Measurements from ENCODE around the gene DOCK2.
"Not testable (repeated sequence)": the region's sequence is repeated elsewhere in the genome, so short reads cannot be mapped to it uniquely, and the experiment has no call there.

The DOCK2 gene

DNA sequence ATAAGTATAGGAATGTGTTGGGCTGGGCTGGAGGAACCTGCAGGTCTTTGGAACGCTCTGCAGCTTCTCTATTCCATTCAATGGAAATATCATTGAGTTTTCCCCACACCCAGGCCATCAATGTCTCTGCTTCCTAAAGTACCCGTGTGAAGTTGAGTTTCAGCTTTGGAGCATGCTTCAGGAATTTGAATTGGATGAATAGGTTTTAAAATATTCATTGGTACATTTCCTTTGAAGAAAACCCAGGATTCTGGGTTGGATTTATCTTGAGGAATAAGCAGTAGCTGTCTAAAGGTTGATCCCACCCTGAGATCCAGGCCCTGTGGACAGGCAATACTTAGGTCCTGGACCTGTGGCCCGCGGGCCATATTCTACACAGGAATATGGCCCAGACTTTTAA lies 306.0 kb downstream of the DOCK2 start:
- DNase-seq (ENCODE audit: low read depth in 3 of 3), result no peak

- DNase-seq (ENCODE audit: low read depth in 3 of 3), result no peak
Observed at GRCh38 chr5:169944115-169944514, 307.0 kb downstream of the DOCK2 start.

DNA sequence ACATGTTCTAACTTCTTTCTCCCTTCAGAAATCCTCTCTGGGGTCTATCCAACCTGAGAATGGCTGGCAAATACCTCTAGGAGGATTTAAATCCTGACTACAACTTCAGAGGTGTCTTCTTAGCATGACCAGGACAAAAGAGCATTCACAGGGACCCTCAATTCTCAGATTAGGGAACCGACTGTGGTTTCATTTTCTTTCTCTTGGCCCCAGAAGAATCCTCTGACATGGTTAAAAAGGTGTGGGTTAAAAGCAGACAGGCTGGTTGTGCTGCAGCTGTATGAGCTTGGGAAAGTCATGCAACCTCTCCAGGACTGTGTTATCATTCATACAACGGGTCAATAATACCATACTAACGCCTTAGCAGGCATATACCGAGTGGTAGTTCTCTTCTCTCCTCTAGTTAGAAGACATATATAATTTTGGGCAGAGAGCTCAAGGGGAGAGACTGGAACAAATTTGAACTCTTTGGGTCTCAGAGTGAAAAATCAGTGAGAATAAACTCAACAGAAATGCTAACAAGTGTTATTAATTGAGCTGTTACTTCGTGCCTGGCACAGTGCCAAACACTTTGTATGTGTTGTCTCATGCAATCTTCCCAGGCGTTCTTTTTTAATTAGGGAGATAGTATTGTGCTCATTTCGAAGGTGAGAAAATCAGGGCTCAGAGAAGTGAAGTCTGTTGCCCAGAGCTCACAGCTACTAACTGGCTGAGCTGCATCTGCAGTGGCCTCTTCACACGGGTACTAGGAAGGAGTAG lies 308.0 kb downstream of the DOCK2 start:
- no peak for DNase-seq (ENCODE audit: low read depth in 3 of 3)

GRCh38 chr5:169945831-169946261 lies 308.8 kb downstream of the DOCK2 start:
- DNase-seq (ENCODE audit: low read depth in 3 of 3), result no peak

DNA sequence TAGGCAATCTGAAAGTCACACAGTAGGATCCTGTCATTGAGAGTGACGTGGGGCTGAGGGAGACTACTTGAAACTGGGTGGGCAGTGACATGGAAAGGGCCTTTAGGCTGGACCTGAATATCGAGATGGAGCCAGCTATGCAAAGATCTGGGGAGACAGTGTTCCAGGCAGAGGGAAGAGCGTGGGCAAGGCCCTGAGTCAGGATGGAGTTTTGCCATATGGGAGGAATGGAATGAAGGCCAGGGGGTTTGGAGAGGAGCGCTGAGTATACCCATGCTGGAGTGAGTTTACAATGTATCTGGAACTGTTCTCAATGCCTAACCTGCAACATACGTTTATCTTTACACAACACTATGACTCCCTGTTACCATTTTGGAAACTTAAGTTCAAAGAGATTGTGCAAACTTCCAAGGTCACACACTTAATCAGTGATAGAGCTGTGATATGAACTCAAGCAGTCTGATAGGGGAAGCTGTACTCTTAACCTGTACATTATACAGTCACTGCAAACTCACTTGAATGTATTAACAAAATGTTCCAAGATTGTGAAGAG lies 309.7 kb downstream of the DOCK2 start:
- DNase-seq (ENCODE audit: low read depth in 3 of 3), result no peak

GRCh38 chr5:169950333-169950732 lies 313.3 kb downstream of the DOCK2 start:
- no peak for DNase-seq (ENCODE audit: low read depth in 3 of 3)

- DNase-seq (ENCODE audit: low read depth in 3 of 3), result not testable (repeated sequence)
Observed at GRCh38 chr5:169953196-169953595, 316.1 kb downstream of the DOCK2 start.

DNA sequence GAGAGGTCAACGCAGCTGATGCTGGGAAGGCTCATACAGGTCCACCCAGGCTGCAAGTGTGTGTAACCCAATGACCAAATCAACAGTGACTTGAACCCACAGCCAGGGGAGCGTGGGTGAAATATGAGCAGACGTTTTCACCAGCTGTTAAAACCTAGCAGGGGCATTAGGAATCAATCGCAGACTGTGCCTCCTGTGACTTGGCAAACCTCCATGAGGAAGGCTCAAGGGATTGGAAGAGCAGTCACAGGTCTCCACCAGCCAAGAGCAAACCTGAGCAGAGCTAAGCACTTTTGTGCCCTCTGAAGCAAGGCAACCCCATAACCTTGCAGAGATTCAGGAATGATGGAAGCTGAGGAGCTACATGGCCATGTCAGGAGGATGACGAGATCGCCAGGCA lies 317.7 kb downstream of the DOCK2 start:
- DNase-seq (ENCODE audit: low read depth in 3 of 3), result no peak

DNA sequence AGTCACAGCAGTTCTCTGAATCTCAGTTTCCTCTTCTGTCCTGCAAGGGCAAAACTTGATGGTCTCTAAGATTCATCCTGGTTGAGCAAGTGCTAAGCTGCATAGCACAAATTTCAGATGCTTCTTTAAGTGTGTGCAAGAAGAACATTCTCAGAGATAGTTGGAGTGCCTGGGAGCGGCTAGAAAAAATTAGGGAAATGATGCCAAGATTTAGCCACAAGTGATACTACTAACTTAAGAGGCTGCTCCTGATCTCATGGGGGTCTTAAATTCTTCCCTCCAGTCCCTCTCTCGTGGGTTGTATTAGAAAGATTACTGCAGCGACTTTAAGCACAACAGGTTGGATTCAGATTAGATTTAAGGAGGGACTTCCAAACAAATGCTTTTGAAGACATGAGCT lies 319.1 kb downstream of the DOCK2 start:
- DNase-seq (ENCODE audit: low read depth in 3 of 3), result no peak

DNA sequence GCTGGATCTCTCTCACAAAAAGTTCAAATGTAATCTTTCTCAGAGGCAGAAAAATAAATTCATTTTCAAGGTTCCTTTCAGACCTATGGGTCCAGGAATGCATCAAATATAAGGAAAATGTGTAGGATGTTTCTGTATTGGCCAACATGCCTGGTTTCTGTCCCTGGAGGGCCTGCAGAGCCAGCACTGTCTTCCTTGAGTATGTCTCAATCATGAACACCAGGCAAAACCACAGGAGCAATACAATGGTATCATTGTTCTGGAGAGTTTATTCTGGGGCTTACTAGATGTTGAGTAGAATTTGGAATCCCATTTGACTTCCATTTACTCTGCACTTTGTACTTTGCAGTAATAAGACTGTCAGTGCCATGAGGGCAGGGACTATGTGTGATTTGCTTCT lies 319.7 kb downstream of the DOCK2 start:
- DNase-seq (ENCODE audit: low read depth in 3 of 3), result no peak

GRCh38 chr5:169958278-169958677 lies 321.2 kb downstream of the DOCK2 start:
- no peak for DNase-seq (ENCODE audit: low read depth in 3 of 3)

GRCh38 chr5:169960659-169961058 lies 323.6 kb downstream of the DOCK2 start:
- no peak for DNase-seq (ENCODE audit: low read depth in 3 of 3)

GRCh38 chr5:169964246-169964645 lies 327.2 kb downstream of the DOCK2 start:
- DNase-seq (ENCODE audit: low read depth in 3 of 3), result no peak

- DNase-seq (ENCODE audit: low read depth in 3 of 3), result no peak
Observed at GRCh38 chr5:169970339-169970738, 333.3 kb downstream of the DOCK2 start.

DNA sequence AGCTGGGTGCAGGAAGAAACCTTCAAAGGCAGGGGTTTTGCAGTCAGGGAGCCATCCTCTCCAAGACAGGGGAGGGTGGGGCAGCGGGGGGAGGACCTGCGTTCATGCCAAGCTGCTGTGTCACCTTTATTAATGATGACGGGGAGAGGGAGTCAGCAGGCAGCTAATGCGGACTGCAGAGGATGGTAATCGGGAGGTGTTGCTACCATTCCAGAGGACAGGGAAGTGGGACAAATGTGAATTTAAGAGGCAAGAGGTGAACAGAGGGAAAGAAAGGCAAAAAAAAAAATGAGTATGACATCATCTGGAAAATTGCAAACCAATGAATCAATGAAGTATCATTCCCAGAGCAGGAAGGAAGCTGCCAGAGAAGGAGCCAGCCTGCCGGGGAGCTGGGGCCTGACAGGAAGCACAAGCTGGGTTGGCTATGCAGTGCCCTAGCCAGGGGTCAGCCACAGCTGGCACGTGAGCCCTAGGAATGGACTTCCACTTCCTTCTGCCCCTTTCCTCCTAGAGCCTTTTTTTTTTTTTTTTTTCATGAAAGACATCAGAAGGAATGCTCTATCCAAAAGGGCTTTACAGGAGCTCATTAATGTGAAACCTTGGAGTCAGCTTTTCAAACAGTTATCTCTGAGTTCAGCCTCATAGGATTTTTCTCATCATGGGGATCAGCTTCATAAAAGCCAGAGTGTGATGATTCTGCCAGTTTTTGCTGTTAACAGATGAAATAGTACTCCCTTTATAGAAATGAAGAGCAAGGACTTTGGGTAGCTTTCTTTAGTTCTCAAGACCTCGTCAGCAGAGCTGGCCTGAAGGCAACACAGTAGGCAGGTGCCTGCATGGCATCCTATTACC lies 334.1 kb downstream of the DOCK2 start:
- no peak for DNase-seq (ENCODE audit: low read depth in 3 of 3)

DNA sequence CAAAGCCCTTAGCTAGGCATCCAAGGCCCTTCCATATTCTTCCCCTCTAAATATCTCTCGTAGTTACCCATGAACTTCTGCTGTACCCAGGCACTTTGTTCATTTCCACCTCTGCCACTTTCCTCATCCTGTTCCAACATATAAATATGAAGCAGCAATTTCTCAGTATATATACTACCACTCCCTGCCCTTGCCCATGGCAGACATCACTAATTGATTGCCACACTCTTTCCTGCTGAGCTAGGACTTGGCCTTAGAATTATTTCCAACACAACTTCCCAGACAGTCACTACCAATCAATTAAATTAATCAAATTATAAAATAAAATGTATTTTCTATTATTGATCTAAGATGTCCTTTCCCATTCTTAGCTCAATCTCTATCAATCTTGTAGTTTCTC lies 334.7 kb downstream of the DOCK2 start:
- no peak for DNase-seq (ENCODE audit: low read depth in 3 of 3)

GRCh38 chr5:169973056-169973455 lies 336.0 kb downstream of the DOCK2 start:
- no peak for DNase-seq (ENCODE audit: low read depth in 3 of 3)

GRCh38 chr5:169974121-169974770 lies 337.2 kb downstream of the DOCK2 start:
- no peak for DNase-seq (ENCODE audit: low read depth in 3 of 3)

GRCh38 chr5:169978714-169979113 lies 341.6 kb downstream of the DOCK2 start:
- no peak for DNase-seq (ENCODE audit: low read depth in 3 of 3)

DNA sequence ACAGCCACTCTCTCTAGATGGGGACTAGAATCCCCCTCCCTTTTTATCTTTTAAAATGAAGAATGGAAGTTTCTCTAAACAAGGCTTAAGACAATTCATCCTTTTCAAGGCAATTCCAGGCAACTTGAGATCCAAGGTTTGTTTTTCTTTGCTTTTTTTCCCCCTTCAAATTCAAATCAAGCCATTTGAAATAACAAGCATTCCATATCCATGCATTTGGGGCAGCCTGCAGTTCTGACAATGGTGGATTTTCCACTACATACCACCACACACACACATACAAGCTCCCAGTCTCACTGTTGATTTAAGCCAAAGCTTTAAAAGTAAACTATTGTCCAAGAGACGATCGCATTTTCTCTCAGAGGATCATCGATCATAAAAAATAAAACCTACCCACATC lies 342.8 kb downstream of the DOCK2 start:
- no peak for DNase-seq (ENCODE audit: low read depth in 3 of 3)

DNA sequence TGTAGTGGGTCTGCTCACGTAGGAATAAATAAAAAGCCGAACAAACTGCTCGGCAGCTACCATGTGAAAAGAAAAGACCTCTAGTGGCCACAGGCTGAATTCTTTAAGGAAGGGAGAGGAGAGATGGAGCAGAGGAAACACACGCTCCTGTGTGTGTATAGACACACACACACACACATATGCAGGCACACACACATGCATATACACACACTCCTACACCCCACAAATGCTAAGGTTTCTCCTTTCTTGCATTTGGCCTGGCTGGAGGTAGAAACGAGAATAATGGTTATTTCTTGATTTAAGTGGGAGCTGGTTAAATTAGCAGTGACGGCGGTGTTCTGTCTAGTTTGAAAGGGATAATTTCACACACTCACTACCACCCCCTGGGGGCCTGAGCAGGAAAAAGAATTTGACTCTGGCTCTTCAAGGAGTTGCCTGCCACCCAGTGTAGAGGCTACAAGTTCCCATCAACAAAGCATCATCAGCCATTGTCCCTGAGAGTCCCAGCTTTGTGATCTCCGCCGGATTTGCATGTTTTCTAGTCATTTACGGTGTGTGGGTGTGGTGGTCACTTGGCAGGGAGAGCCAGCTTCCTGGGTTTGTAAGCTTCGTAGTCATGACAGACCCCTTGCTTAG lies 343.5 kb downstream of the DOCK2 start, which contains the start of gene INSYN2B:
Gene INSYN2B (minus strand): TSS at position 78 of the 636 bp plus-strand sequence. CDS start 96,597 bp downstream, outside the sequence.
- no peak for DNase-seq (ENCODE audit: low read depth in 3 of 3)

DNA sequence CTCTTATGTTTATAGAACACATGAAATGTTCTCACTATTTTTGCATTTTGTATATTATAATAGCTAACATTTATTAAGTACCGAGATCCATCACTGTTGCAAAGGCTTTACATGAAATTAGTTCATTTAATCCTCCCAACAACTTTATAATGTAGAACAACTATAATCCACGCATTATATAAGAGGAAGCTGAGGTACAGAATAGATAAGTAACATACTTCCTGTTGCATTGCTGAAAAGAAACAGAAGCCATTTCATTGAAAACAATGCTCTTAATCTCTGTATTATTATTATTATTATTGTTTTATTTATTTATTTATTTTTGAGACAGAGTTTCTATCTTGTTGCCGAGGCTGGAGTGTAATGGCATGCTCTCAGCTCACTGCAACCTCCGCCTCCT lies 351.1 kb downstream of the DOCK2 start:
- DNase-seq (ENCODE audit: low read depth in 3 of 3), result no peak

All from stimulated activated CD4-positive, alpha-beta T cell treated with anti-CD3 and anti-CD28 coated beads, TNF-alpha, amount 100 ng/mL, for 4 hours (primary cell).